Endothelial cell of umbilical vein (primary cell): ENCODE data around the gene DIAPH3. TPM values are rescaled to one million over a fixed set of nuclear protein-coding genes. Genes with fewer than 3 reads are reported as not detected.

Source experiments
- BruUV-seq: library from RNA; stranded (reverse); fragments of 400-500 nt; replicated peaks from 2 replicates; lab custom pipeline; 2021; lab: Mats Ljungman, UMichigan
- CTCF ChIA-PET: fragments of 300-600, 350-600 bp; sonication (Branson Sonifier 250); formaldehyde crosslinking; loops from one replicate; lab custom pipeline; 2021; ENCODE audit warnings: antibody characterized with exemption, inconsistent platforms; lab: Charles Lee
- POLR2A ChIA-PET: fragments of 300-600, 350-600 bp; sonication (Branson Sonifier 250); formaldehyde crosslinking; loops from one replicate; lab custom pipeline; 2021; ENCODE audit warnings: antibody characterized with exemption, inconsistent platforms; lab: Charles Lee
- DNase-seq: peaks from one replicate; pipeline ENCODE4 v3.0.0-alpha.2; 2011; ENCODE audit warnings: low read depth, low spot score
- FAIRE-seq: peaks from 2 replicates; lab custom pipeline; 2011; peaks lifted over from hg19 to GRCh38; lab: Jason Lieb, UNC
- H2AFZ ChIP-seq: 2 replicates; pipeline ENCODE4 v1.6.0; 2012; ENCODE audit warnings: low read depth, low read length, control low read depth, inconsistent platforms
- H3K27ac ChIP-seq: 2 replicates; pipeline ENCODE4 v1.5.1; 2011; ENCODE audit warnings: low read depth, mild to moderate bottlenecking, control low read depth, low read length, moderate library complexity; ENCODE audit not compliant: insufficient read depth
- H3K27me3 ChIP-seq, 2 experiments: 2 replicates each; pipeline versions ENCODE4 v1.6.0 to v1.6.1; 2011; ENCODE audit warnings: low read length in 2 of 2, mixed read lengths in 1 of 2; ENCODE audit not compliant: control insufficient read depth in 2 of 2, insufficient read depth in 2 of 2
- H3K36me3 ChIP-seq, 2 experiments: 2 replicates in 1 of 2; 3 replicates in 1 of 2; pipeline ENCODE4 v1.5.1; 2011; ENCODE audit warnings: low read length in 2 of 2, mild to moderate bottlenecking in 1 of 2, moderate library complexity in 1 of 2; ENCODE audit not compliant: control insufficient read depth in 2 of 2, insufficient read depth in 2 of 2; ENCODE audit errors: extremely low read depth in 1 of 2
- H3K4me1 ChIP-seq: 3 replicates; pipeline ENCODE4 v1.5.1; 2011; ENCODE audit warnings: mild to moderate bottlenecking, low read length; ENCODE audit not compliant: control insufficient read depth, insufficient read depth; ENCODE audit errors: extremely low read depth
- H3K4me2 ChIP-seq: 2 replicates; pipeline ENCODE4 v1.6.1; 2011; ENCODE audit warnings: low read length, control low read depth, mixed read lengths; ENCODE audit not compliant: insufficient read depth
- H3K4me3 ChIP-seq, 3 experiments: fragments of 200-600 bp in 1 of 3; sonication (generic), shearing (Covaris generic) in 1 of 3; replicated peaks in 1 of 3; 2 replicates each; pipeline ENCODE4 v1.5.1; 2011 to 2016; ENCODE audit warnings: control low read depth in 3 of 3, low read length in 3 of 3, mild to moderate bottlenecking in 2 of 3, inconsistent platforms in 1 of 3, low read depth in 1 of 3, moderate library complexity in 1 of 3; ENCODE audit not compliant: insufficient read depth in 1 of 3
- H3K79me2 ChIP-seq: 2 replicates; pipeline ENCODE4 v1.6.0; 2012; ENCODE audit warnings: low read length, inconsistent platforms; ENCODE audit not compliant: control insufficient read depth, insufficient read depth
- H3K9ac ChIP-seq: replicated peaks from 2 replicates; pipeline ENCODE3; 2011; ENCODE audit warnings: low read length, control low read depth; ENCODE audit not compliant: insufficient read depth; ENCODE audit errors: extremely low read depth
- H3K9me1 ChIP-seq: replicated peaks from 3 replicates; pipeline ENCODE4 v1.6.0; 2011; ENCODE audit warnings: mild to moderate bottlenecking, low read length; ENCODE audit not compliant: control insufficient read depth, insufficient read depth; ENCODE audit errors: extremely low read depth
- H3K9me3 ChIP-seq: replicated peaks from 2 replicates; pipeline ENCODE4 v1.5.1; 2012; ENCODE audit warnings: low read length, inconsistent platforms; ENCODE audit not compliant: control insufficient read depth, insufficient read depth
- H4K20me1 ChIP-seq: replicated peaks from 2 replicates; pipeline ENCODE3; 2011; ENCODE audit warnings: mild to moderate bottlenecking, low read length; ENCODE audit not compliant: control insufficient read depth, insufficient read depth; ENCODE audit errors: extremely low read depth
- CTCF ChIP-seq, 2 donors: IDR thresholded peaks; 1 replicate in 1 of 2; 2 replicates in 1 of 2; pipeline ENCODE4 v1.5.1; 2011; ENCODE audit warnings: low read length in 2 of 2, mild to moderate bottlenecking in 2 of 2, moderate library complexity in 2 of 2, control low read depth in 1 of 2, inconsistent platforms in 1 of 2, low read depth in 1 of 2; ENCODE audit not compliant: insufficient read depth in 1 of 2; ENCODE audit errors: extremely low read depth in 1 of 2
- EZH2 ChIP-seq: IDR thresholded peaks from 2 replicates; pipeline ENCODE4 v1.6.1; 2012; ENCODE audit warnings: borderline replicate concordance, low read depth, mild to moderate bottlenecking, moderate library complexity, low read length, inconsistent platforms; ENCODE audit not compliant: severe bottlenecking
- FOS ChIP-seq: IDR thresholded peaks from 2 replicates; pipeline ENCODE4 v1.6.1; 2011; ENCODE audit warnings: mild to moderate bottlenecking, low read length, moderate library complexity, borderline replicate concordance; ENCODE audit not compliant: insufficient read depth
- MAX ChIP-seq: IDR thresholded peaks from 2 replicates; pipeline ENCODE4 v1.6.1; 2011; ENCODE audit not compliant: insufficient read depth, insufficient read length
- POLR2A ChIP-seq: IDR thresholded peaks from 2 replicates; pipeline ENCODE4 v1.6.1; 2012; ENCODE audit warnings: low read depth, mild to moderate bottlenecking, control low read depth, low read length
- POLR2AphosphoS5 ChIP-seq: IDR thresholded peaks from 2 replicates; pipeline ENCODE4 v1.6.1; 2012; ENCODE audit warnings: low read depth, mild to moderate bottlenecking, control low read depth, low read length, moderate library complexity; ENCODE audit not compliant: insufficient read depth
- dilution Hi-C: fragments of 300-500 bp; cut with MboI; formaldehyde crosslinking; loops from one replicate; pipeline ENCODE4 v1.15.0; 2019; ENCODE audit warnings: low sequenced_read_pairs; ENCODE audit not compliant: extremely low pct_ligation_motif_present
- intact Hi-C: fragments of 100-400 bp; cut with micrococcal nuclease; formaldehyde crosslinking; loops from one replicate; pipeline ENCODE4 v1.10.0; 2022
- polyA plus RNA-seq, 4 experiments: library from polyadenylated mRNA; depleted of rRNA in 3 of 4; stranded (reverse) in 3 of 4; unstranded in 1 of 4; fragments of >200 nt; gene quantifications; 2 replicates each; pipeline versions ENCODE4 v1.2.1 to v1.2.3, GENCODE V29; 2011 to 2012; ENCODE audit warnings: missing spikeins in 1 of 4
- total RNA-seq: library from RNA; stranded (reverse); gene quantifications from 2 replicates; pipeline ENCODE4 v1.2.3, GENCODE V29; 2021

DIAPH3 gene
- total and polyA plus RNA-seq, 2 donors (not counting 3 experiments of a cell fraction or from before 2014, with no cell fraction given): 9.9 to 44.0 TPM

GRCh38 chr13:60094385-60095088, 69.2 kb downstream of the DIAPH3 start:
- intact Hi-C loops (no loop called here), dilution Hi-C loops (no loop called here)
- H3K9ac ChIP-seq: no peak overlapping the region
- no TSS peak for BruUV-seq
- H3K36me3 ChIP-seq: no peaks in the 10 kb centered on the region
- H3K9me3 ChIP-seq: no peaks in the 10 kb centered on the region
- TF ChIP-seq EZH2 (no peak), FOS (no peak), POLR2A (no peak), CTCF (IDR thresholded peaks at IDR 0.05; ENCODE audit: extremely low read depth in 1 of 2, insufficient read depth in 1 of 2, low read depth in 1 of 2, low read length in 2 of 2) (no peak), MAX (no peak), POLR2AphosphoS5 (no peak)
- H3K79me2 ChIP-seq: peaks cover 48% of the 10 kb centered on the region
- no peak for FAIRE-seq
- no peaks in the 10 kb centered on the region for H3K4me1 ChIP-seq
- no peak overlapping the region for H3K27ac ChIP-seq
- POLR2A ChIA-PET: no interaction called here
- H3K27me3 ChIP-seq: no peaks in the 10 kb centered on the region
- no peak overlapping the region for H3K4me2 ChIP-seq
- no peaks in the 10 kb centered on the region for H3K9me1 ChIP-seq
- H4K20me1 ChIP-seq: no peaks in the 10 kb centered on the region
- no peak overlapping the region for H3K4me3 ChIP-seq
- H2AFZ ChIP-seq: no peak overlapping the region
- no peak for DNase-seq
- CTCF ChIA-PET: interaction anchor here (0.7 to 1.3 kb wide), 3 partner anchors 22 to 40 kb away, joined by 3 read pairs; no protein-coding TSS in a partner anchor
